ENCODE data around the gene SLC4A7.
"Not testable (repeated sequence)": the region's sequence is repeated elsewhere in the genome, so short reads cannot be mapped to it uniquely, and the experiment has no call there.

The SLC4A7 gene

GRCh38 chr3:27484015-27484844 is at the start of gene SLC4A7:
SLC4A7 (minus strand) TSS chr3:27484384; CDS start chr3:27484126, 258 bp downstream.
- in situ Hi-C loops (cut with MboI; ENCODE audit: low sequenced_read_pairs), result no loop called here

DNA sequence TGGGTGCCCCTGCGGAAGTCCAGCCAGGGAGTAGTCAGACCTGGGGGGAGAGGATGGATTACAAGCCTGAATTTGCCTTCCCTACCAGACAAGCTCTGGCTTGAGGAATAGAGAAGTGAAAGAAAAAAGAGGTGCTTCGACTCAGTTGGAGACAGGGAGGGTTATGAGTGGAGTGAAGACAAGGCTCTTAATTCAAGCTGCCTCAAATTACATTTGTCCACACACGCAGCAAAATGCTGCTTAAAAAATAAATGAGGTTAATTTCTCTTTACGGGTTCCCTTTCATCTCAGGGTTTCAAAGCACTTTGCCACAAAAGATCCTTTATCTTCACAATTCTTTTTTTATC is 49.0 kb upstream of the SLC4A7 start:
- in situ Hi-C loops (cut with MboI; ENCODE audit: low sequenced_read_pairs), result no loop called here

DNA sequence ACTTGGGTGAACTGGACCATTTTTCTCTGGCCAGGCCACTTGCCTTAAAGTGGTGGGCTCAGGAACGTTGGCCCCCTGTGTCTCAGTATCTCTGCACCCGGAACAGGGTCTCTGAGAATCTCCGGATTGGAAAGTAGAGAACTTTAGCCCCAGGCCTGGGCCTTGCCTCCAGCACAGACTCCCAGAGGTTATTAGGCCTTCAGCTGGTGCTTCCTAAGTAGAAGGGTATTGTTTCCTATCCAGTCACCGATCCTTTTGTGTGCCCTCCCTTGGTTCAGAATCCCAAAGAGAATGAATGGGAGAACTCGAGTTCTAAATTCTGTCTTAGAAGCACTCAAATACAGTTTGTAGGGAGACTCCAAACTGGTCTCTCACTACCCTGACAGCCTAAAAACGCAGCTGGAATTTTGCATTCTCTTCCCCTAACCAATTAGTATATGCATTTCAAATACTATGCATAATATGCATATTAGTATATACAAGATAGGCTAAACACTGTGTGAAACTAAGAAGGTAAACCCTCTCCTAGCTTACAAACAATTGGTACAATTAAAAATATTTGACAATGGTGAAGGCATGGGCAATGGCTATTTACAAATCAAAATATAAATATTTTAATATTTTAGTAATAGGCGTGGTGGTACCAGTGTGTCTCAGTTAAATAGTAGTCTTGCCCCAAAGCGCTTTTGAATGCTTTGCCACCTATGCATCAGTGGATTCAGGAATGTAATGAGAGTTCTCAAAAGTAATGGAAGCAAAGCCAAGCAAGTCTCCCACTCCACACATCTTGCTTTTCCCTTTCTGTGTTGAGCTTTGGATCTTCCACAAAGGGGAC is 48.5 kb upstream of the SLC4A7 start:
- in situ Hi-C loops (cut with MboI; ENCODE audit: low sequenced_read_pairs), result no loop called here

GRCh38 chr3:27531193-27531751 is 47.1 kb upstream of the SLC4A7 start:
- in situ Hi-C loops (cut with MboI; ENCODE audit: low sequenced_read_pairs), result not testable (repeated sequence)

DNA sequence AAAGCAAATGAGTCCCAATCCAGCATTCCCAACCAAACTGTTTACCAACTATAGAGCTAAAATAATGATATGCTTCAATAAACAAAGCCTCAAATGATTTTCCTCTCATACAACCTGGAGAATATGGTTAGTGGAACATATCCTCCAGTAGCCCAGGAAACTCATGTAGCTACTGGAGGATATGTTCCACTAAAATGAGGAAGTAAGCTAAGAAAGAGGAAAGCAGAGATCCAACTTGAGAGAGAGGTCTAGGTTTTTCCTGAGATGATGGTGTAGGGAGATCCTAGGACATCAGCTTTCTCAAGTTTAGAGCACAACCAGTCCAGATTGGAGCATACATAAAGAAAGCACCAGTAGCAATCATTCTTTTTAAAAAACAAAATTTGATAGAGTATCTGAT is 44.6 kb upstream of the SLC4A7 start:
- in situ Hi-C loops (cut with MboI; ENCODE audit: low sequenced_read_pairs), result no loop called here

- in situ Hi-C loops (cut with MboI; ENCODE audit: low sequenced_read_pairs), result no loop called here
These were observed 42.6 kb upstream of the SLC4A7 start for GRCh38 chr3:27526614-27527315.

DNA sequence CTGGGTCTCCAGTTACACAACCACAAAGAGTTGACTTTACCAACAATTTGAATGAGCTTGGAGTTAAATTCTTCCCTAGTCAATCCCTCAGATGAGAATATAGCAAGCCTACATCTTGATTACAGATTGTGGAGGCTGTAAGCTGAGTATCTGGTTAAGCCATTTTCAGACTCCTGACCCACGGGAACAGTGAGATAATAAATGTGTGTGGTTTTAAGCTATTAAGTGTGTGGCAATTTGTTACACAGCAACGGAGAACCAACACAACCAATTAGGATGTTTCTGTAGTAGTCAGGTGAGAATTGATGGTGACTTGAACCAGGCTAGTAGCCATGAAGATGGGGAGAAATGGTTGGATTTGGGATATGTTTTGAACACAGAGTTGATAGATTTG is 37.7 kb upstream of the SLC4A7 start:
- in situ Hi-C loops (cut with MboI; ENCODE audit: low sequenced_read_pairs), result no loop called here

DNA sequence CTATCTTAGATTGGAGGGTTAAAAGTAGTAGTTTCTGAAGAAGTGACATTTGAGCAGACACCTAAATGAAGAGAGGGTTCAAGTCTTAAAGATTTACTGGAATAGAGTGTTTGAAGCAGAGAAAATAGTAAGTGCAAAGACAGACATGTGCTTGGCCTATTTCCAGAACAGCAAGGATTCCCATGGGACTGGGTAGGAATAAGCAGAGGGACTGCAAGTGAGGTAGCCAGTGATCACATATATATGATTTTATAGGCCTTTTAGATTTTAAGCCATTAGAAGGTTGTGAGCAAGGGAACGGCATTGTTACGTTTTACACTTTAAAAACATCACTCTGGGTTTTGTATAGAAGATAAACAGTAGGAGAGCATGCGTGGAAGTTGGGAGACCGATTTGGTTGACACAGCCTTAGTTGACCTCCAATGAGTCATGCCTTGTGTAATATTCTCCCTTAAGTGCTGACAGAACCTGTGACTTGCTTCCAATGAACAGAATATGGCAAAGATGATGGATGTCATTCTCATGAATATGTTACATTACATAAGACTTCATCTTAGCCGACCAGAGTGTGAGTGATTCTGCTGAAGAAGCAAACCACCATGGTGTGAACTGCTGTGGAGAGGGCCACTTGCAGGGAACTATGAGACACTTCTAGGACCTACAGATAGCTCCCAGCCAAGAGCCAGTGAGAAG is 37.1 kb upstream of the SLC4A7 start:
- in situ Hi-C loops (cut with MboI; ENCODE audit: low sequenced_read_pairs), result no loop called here

GRCh38 chr3:27511724-27512422 is 27.7 kb upstream of the SLC4A7 start:
- in situ Hi-C loops (cut with MboI; ENCODE audit: low sequenced_read_pairs), result no loop called here

DNA sequence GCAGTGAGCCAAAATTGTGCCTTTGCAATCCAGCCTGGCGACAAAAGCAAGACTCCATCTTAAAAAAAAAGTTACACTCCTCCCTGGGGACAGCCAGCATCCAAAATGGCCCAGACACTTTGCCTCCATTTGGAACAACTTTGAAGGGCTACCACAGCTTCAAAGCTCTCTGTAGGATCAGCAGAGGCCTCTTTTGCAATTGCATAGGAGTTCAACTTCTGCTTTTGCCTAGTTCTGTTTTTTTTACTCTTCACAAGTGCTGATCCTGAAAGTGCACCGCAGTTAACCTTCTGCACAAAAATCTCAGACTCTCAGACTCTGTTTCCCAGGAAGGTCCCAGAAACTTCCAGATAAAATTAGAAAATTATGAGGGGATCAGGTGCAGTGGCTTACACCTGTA is 25.2 kb upstream of the SLC4A7 start:
- in situ Hi-C loops (cut with MboI; ENCODE audit: low sequenced_read_pairs), result no loop called here

DNA sequence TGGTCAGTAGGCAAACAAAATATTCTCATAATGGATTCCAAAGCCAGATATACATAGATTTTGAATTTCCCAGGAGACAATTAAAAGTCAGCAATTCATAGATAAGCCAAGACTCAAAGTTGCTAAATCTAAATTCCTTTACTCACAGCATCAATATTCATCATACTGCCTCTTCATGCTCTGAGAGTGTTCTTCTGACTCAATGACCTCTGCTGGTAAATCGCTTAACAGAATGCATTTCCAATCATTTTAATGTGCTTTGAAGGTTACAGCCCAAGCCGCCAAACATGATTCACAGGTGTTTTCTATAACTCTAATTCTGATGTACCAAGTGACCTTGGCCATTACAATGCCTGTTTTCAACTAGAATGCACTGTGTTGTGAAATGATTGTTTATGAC is 24.2 kb upstream of the SLC4A7 start:
- in situ Hi-C loops (cut with MboI; ENCODE audit: low sequenced_read_pairs), result no loop called here

- in situ Hi-C loops (cut with MboI; ENCODE audit: low sequenced_read_pairs), result no loop called here
These were observed 23.5 kb upstream of the SLC4A7 start for GRCh38 chr3:27507515-27508266.

DNA sequence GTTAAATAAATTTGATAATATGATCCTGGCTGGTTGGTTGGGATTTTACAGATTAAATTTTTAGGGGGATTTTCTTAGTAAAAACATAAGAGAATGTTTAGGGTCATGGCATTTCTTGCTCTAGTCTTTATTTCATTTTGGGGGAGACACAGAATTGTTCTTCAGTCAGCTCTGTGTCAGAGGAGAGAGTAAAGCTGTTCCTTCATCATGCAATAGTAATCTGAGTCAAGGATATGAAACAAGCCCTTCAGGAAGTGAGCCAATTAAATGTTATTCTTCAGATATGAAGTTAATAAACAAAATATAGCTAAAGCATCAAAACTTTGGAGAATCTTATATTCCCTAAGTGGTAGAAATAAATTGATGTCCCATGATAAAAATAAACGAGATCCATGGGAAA is 22.9 kb upstream of the SLC4A7 start:
- in situ Hi-C loops (cut with MboI; ENCODE audit: low sequenced_read_pairs), result no loop called here

DNA sequence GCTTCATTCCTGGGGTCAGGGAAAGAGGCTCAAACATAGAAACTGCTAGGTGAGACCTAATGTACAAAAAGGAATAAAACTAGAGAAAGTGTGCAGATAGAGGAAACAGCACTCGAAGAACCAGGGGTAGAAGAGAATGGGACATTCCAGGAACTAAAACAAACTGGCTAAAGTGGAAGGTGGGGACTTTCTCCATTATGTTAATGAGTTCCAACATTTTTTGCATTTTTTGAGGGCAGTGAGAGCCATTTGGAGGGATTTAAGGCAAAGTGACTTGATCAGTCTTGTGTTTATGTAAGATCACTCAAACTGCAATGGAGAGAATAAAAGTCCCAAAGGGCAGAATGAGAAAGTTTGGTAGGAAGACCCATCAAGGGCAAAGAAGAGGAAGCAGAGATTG is 20.6 kb upstream of the SLC4A7 start:
- in situ Hi-C loops (cut with MboI; ENCODE audit: low sequenced_read_pairs), result no loop called here

- in situ Hi-C loops (cut with MboI; ENCODE audit: low sequenced_read_pairs), result no loop called here
These were observed 19.3 kb upstream of the SLC4A7 start for GRCh38 chr3:27503526-27503925.

DNA sequence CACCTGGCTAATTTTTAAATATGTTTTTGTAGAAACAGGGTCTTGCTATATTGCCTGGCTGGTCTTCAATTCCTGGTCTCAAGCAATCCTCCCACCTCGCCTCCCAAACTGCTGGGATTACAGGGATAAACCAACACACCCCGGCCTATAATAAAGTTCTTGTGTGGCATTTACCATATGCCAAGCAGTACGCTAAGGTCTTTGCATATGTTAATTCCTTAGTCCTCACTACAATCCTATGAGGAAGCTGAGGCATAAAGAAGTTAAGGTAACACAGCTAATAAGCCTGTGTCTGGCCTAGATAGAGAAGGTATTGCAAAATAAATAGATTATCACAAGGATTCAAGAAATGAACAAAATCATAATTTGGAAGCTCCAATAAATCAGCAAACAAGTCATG is 17.6 kb upstream of the SLC4A7 start:
- in situ Hi-C loops (cut with MboI; ENCODE audit: low sequenced_read_pairs), result no loop called here

DNA sequence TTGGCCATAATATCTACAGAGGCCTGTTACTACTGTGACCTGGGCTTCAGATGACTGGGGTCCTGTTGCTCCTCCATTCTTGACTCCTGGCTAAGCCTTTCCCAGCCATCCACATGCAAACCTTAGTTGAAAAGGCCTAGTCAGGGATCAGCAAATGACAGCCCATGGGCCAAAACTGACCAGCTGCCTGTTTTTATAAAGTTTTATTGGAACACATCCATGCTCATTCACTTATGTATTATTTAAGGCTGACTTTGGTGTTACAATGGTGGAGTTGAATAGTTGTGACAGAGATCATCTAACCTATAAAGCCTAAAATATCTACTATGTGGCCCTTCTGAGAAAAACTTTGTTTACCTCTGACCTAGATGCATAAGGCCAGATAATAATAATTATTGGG is 16.8 kb upstream of the SLC4A7 start:
- in situ Hi-C loops (cut with MboI; ENCODE audit: low sequenced_read_pairs), result no loop called here

GRCh38 chr3:27500035-27500434 is 15.9 kb upstream of the SLC4A7 start:
- in situ Hi-C loops (cut with MboI; ENCODE audit: low sequenced_read_pairs), result no loop called here

DNA sequence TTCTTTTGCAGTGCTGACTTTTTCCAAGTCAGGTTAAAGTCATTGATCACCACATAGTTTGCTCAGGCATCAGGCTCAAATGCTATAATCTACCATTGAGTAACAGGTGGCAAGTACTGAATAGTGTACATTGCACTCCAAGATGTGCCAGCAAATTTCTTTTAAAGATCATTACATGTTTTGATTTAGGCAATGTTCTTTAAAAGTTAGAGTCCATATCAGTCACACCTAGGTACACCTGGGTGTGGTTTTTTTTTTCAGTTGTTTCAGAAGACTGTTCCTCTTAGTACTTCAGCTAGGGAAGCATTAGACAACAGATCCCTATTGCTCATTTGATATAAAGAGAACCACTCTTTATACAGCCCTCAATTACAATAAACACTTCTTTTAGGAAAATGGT is 10.6 kb upstream of the SLC4A7 start:
- in situ Hi-C loops (cut with MboI; ENCODE audit: low sequenced_read_pairs), result no loop called here

All from HL-60/S4 treated with retinoic acid at 250 ng/mL for 4 days and 3 days (cell line).